Nephron (organoid): ENCODE measurements around the gene KIAA0753.

ENCODE experiments used
- H3K27ac Mint-ChIP-seq, 3 experiments: 2 replicates each; pipeline ENCODE4 v1.8.0; 2020; ENCODE audit warnings: mixed read lengths in 3 of 3, mild to moderate bottlenecking in 2 of 3, moderate library complexity in 1 of 3
- H3K27me3 Mint-ChIP-seq: 2 replicates; pipeline ENCODE4 v1.8.0; 2021; ENCODE audit warnings: low read depth, mild to moderate bottlenecking, moderate library complexity, mixed read lengths
- H3K36me3 Mint-ChIP-seq: 2 replicates; pipeline ENCODE4 v1.8.0; 2020; ENCODE audit warnings: low read depth, mixed read lengths
- H3K4me1 Mint-ChIP-seq: 2 replicates; pipeline ENCODE4 v1.8.0; 2020; ENCODE audit warnings: mixed read lengths
- H3K4me3 Mint-ChIP-seq, 3 experiments: 2 replicates each; pipeline ENCODE4 v1.8.0; 2020; ENCODE audit warnings: mild to moderate bottlenecking in 3 of 3, mixed read lengths in 3 of 3, moderate library complexity in 2 of 3
- H3K9me3 Mint-ChIP-seq: 2 replicates; pipeline ENCODE4 v1.8.0; 2020; ENCODE audit warnings: mixed read lengths
- TF ChIP-seq, protein P1 (sequence below), 3 experiments: fragments of 200-600 bp; sonication (generic); IDR thresholded peaks; one replicate each; pipeline ENCODE4 v1.5.0; 2021; ENCODE audit warnings: antibody characterized with exemption in 3 of 3; ENCODE audit not compliant: unreplicated experiment in 3 of 3

Gene KIAA0753

DNA sequence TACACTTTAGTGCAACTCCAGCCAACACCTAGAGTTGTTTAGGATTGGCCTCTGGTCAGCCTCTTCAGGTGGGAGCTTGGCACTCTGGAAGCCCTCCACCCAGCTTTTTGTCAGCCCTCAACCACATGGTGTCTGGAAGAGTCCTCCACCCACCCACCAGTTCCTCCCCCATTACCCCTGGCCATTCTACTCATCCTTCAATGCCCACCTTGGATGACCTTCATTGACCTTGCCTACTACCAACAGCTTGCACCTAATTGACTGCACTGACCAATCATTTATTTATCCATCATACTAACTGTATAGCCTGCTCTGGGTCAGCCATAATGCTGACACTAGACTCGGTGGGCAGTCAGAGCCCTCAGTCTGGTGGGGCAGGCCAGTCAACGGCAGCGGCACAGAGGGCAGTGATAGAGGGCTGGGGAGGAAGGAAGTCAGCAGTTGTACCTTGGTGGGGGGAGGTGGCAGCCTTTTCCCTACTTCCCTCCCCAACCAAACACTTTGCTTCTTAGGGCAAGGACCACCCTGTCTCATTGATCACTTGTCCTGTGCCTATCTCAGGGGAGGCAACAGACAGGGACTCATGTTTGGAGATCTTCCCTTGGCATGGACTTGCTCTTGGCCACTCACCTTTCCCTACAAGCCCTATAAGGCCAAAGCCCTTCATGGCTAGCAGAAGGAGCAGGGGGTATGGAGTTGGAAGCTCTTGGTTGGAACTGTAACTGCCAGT, 43.4 kb upstream of the KIAA0753 start:
- H3K27me3 Mint-ChIP-seq, result peaks cover 31% of the 10 kb centered on the region
- H3K4me1 Mint-ChIP-seq, result no peaks in the 10 kb centered on the region
- no peak overlapping the region for H3K4me3 Mint-ChIP-seq
- H3K36me3 Mint-ChIP-seq, result no peaks in the 10 kb centered on the region
- H3K27ac Mint-ChIP-seq, result no peak overlapping the region
- no peaks in the 10 kb centered on the region for H3K9me3 Mint-ChIP-seq
- TF ChIP-seq, protein P1, sequence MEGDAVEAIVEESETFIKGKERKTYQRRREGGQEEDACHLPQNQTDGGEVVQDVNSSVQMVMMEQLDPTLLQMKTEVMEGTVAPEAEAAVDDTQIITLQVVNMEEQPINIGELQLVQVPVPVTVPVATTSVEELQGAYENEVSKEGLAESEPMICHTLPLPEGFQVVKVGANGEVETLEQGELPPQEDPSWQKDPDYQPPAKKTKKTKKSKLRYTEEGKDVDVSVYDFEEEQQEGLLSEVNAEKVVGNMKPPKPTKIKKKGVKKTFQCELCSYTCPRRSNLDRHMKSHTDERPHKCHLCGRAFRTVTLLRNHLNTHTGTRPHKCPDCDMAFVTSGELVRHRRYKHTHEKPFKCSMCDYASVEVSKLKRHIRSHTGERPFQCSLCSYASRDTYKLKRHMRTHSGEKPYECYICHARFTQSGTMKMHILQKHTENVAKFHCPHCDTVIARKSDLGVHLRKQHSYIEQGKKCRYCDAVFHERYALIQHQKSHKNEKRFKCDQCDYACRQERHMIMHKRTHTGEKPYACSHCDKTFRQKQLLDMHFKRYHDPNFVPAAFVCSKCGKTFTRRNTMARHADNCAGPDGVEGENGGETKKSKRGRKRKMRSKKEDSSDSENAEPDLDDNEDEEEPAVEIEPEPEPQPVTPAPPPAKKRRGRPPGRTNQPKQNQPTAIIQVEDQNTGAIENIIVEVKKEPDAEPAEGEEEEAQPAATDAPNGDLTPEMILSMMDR (IDR thresholded peaks at IDR 0.05; ENCODE audit: unreplicated experiment in 3 of 3), result no peak

DNA sequence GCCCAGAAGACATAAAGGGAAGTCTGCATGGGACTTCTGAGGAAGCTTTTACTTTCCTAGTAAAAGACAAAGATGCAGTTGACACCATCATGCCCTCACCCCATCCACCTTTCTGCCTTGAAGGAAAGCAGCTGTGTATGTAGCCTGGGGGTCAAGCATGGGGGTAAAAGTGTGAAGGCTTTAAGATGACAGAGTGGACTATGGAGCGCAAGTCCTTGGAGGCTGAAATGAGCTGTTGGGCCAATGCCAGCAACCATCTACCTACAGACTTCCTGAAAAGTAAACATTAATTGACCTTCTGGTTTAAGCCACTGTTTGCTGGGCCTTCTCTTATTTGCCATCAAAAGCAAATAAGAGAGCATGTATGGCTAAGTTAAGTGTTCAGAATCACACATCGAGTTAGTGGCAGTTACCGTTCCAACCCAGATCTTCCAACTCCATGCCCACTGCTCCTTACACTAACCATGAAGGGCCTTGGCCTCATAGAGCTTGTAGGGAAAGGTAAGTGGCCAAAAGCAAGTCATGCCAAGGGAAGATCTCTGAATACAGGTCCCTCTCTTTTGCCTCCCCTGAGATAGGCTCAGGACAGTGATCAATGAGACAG, 42.7 kb upstream of the KIAA0753 start:
- Mint-ChIP-seq H3K4me3 (no peak overlapping the region), H3K27me3 (peaks cover 38% of the 10 kb centered on the region), H3K9me3 (no peaks in the 10 kb centered on the region), H3K4me1 (no peaks in the 10 kb centered on the region), H3K27ac (no peak overlapping the region), H3K36me3 (no peaks in the 10 kb centered on the region)
- TF ChIP-seq, protein P1 (IDR thresholded peaks at IDR 0.05; ENCODE audit: unreplicated experiment in 3 of 3), result no peak

DNA sequence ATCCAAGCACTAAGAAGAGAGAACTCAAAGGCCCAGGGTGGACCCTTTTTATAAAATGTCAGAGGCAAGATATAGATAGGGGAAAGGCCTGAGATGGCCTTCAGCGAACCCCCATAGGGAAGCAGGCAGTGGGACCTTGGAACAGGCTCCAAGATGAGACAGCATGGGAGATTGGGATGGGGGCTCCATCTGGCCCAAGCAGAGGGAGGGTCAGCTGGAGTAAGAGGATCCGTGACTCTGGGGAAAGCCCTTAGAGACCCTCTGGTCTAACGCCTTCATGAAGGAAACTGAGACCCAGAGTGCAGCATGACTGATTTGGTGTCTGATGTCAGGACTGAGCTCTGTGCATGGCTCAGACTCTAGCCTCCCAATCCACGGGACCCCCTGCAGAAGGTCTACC, 41.8 kb upstream of the KIAA0753 start:
- no peaks in the 10 kb centered on the region for H3K9me3 Mint-ChIP-seq
- H3K27me3 Mint-ChIP-seq, result peaks cover 43% of the 10 kb centered on the region
- no peaks in the 10 kb centered on the region for H3K36me3 Mint-ChIP-seq
- H3K27ac Mint-ChIP-seq, result no peak overlapping the region
- H3K4me3 Mint-ChIP-seq, result no peak overlapping the region
- H3K4me1 Mint-ChIP-seq, result no peaks in the 10 kb centered on the region
- TF ChIP-seq, protein P1 (IDR thresholded peaks at IDR 0.05; ENCODE audit: unreplicated experiment in 3 of 3), result no peak

DNA sequence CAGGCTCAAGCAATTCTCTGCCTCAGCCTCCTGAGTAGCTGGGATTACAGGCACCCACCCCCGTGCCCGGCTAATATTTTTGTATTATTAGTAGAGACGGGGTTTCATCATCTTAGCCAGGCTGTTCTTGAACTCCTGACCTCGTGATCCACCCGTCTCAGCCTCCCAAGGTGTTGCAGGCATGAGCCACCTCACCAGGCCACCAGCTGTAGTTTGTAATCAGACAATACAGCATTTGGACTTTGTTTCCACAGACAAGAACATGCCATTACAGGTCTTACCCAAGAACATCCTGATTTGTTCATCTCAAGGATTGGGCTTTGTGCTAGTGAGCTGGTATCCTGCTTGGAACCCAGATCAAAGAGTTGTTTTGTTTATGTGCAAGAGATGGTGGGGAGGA, 41.2 kb upstream of the KIAA0753 start:
- no peak overlapping the region for H3K4me3 Mint-ChIP-seq
- TF ChIP-seq, protein P1 (IDR thresholded peaks at IDR 0.05; ENCODE audit: unreplicated experiment in 3 of 3), result no peak
- H3K4me1 Mint-ChIP-seq, result no peaks in the 10 kb centered on the region
- no peaks in the 10 kb centered on the region for H3K36me3 Mint-ChIP-seq
- no peaks in the 10 kb centered on the region for H3K9me3 Mint-ChIP-seq
- peaks cover 37% of the 10 kb centered on the region for H3K27me3 Mint-ChIP-seq
- H3K27ac Mint-ChIP-seq, result no peak overlapping the region

DNA sequence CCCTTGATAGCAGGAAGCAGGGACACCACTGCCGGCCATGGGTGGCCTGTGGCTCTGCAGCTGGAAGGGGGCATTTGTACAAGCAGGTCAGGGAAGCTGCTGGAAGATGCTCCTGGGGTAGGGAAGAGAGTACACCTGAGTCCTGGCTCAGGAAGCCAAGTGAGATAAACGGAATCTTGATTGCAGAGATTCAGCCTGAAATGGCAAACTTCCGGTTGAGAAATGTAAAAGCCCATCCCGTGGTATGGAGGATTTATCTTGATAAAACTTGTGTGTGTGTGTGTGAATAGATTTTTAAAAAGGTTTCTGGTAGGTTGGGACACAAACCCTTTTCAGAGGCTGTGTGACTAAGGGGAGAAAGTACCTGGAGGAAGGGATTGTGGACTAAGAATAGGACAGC, 40.7 kb upstream of the KIAA0753 start:
- H3K27ac Mint-ChIP-seq, result no peak overlapping the region
- no peaks in the 10 kb centered on the region for H3K36me3 Mint-ChIP-seq
- TF ChIP-seq, protein P1 (IDR thresholded peaks at IDR 0.05; ENCODE audit: unreplicated experiment in 3 of 3), result no peak
- peaks cover 35% of the 10 kb centered on the region for H3K27me3 Mint-ChIP-seq
- H3K4me3 Mint-ChIP-seq, result no peak overlapping the region
- H3K9me3 Mint-ChIP-seq, result no peaks in the 10 kb centered on the region
- H3K4me1 Mint-ChIP-seq, result no peaks in the 10 kb centered on the region

DNA sequence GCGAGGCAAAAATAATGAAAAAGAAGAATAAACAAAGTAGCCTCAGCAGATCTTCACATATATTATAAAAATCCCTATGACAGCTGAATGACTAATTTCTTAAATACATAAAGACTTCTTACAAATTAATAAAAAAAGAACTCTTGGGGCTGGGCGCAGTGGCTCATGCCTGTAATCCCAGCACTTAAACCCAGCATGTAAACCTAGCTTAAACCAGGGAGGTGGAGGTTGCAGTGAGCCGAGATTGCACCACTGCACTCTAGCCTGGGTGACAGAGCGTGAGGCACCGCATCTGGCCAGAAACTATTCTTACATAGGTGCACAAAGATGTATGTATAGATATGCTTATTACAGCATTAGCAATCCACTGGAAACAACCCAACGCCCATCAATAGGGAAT, 38.7 kb upstream of the KIAA0753 start:
- Mint-ChIP-seq H3K36me3 (no peaks in the 10 kb centered on the region), H3K4me1 (no peaks in the 10 kb centered on the region), H3K9me3 (no peaks in the 10 kb centered on the region), H3K27me3 (peaks cover 27% of the 10 kb centered on the region), H3K27ac (no peak overlapping the region), H3K4me3 (no peak overlapping the region)
- TF ChIP-seq, protein P1 (IDR thresholded peaks at IDR 0.05; ENCODE audit: unreplicated experiment in 3 of 3), result no peak
